Ureter (tissue), 1 donor: Measurements from ENCODE around the gene TUBD1. TPM values are rescaled to one million over a fixed set of nuclear protein-coding genes. Genes with fewer than 3 reads are reported as not detected.

Source experiments
- DNase-seq: peaks from one replicate; pipeline ENCODE4 v3.0.0-alpha.2; 2020; ENCODE audit warnings: low spot score
- total RNA-seq: library from RNA; stranded (reverse); gene quantifications from one replicate; pipeline ENCODE4 v1.2.4, GENCODE V29; 2023
- donor health status: DM: yes; HTN: yes; CAD: no.

The TUBD1 gene
- total RNA-seq, 1 donor from 2014 or later: 9.4 TPM

GRCh38 chr17:59825533-59826322 is 67.0 kb downstream of the TUBD1 start:
- DNase-seq: no peak

- DNase-seq: no peak
Observed at GRCh38 chr17:59815965-59816364, 76.8 kb downstream of the TUBD1 start.

- DNase-seq: no peak
Observed at GRCh38 chr17:59814685-59815084, 78.1 kb downstream of the TUBD1 start.

DNA sequence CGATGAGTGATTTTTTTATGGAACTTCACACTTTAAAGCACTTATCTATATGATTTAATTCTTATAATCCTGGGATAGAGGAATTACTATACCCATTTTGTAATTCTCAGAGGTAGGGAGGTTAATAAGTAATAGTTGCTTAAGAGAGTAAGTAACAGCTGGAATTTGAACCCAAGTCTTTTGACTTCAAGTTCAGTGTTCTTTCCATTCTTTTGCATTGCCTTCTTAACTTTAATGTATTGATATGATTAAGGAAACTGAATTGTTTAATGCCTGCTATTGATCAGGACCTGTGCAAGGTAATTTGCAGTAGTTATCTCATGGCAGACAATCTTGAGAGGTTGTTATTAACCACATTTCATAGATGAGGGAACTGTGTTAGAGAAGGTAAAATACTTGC is 78.5 kb downstream of the TUBD1 start:
- no peak for DNase-seq

DNA sequence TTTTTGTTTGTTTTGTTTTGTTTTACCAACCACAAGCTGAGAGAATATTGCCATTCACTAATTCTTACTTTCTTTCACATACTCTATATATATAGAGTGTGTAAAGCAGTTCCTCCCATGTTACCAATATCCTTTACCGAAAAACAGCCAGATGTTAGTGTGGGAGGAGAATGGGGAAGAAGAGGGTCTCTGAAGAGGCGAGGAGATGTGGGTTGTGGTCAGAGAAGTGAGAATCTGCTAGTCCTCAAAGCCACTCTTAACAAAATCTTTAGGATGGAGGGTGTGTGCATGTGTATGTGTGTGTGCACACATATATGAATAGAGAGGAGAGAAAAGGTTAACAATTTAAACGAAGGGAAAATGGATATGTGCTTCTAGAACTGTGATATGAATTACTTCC is 80.6 kb downstream of the TUBD1 start:
- DNase-seq: no peak

- DNase-seq: no peak
Observed at GRCh38 chr17:59811209-59811608, 81.5 kb downstream of the TUBD1 start.

GRCh38 chr17:59810894-59811153 is 81.9 kb downstream of the TUBD1 start:
- DNase-seq: no peak

Other genes with a start within 250 kb of the TUBD1 start
- 25.8 TPM for gene PTRH2, start 185.5 kb downstream of the TUBD1 start, total RNA-seq
- 335 TPM for gene VMP1, start 185.3 kb downstream of the TUBD1 start, total RNA-seq
- gene RPS6KB1, start 178 bp upstream of the TUBD1 start, total RNA-seq: 46.8 TPM
- 15.0 TPM for gene RNFT1, start 71.8 kb upstream of the TUBD1 start, total RNA-seq
- 30.7 TPM for gene HEATR6, start 186.0 kb upstream of the TUBD1 start, total RNA-seq